EL (cell line): ENCODE data around the gene CXXC1.
"Not testable (repeated sequence)": the region's sequence is repeated elsewhere in the genome, so short reads cannot be mapped to it uniquely, and the experiment has no call there.

Experiments used
- DNase-seq: peaks from one replicate; pipeline ENCODE4 v3.0.0-alpha.2; 2016

CXXC1 gene

GRCh38 chr18:50273203-50274043, 14.1 kb downstream of the CXXC1 start:
- DNase-seq, result no peak

- no peak for DNase-seq
These were observed 14.9 kb downstream of the CXXC1 start for GRCh38 chr18:50272568-50272967.

GRCh38 chr18:50268022-50268747, 19.3 kb downstream of the CXXC1 start:
- DNase-seq, result peak; percentile 44

- DNase-seq, result peak; percentile 87
These were observed 21.2 kb downstream of the CXXC1 start, which contains the start of gene CFAP53 for GRCh38 chr18:50266248-50266704. Gene CFAP53, minus strand, starts transcription at chr18:50266495. Its CDS starts 91 bp downstream, at chr18:50266404.

GRCh38 chr18:50262977-50263376, 24.5 kb downstream of the CXXC1 start:
- DNase-seq, result no peak

- DNase-seq, result no peak
These were observed 36.6 kb downstream of the CXXC1 start for GRCh38 chr18:50250935-50251334.

- DNase-seq, result no peak
These were observed 37.9 kb downstream of the CXXC1 start for GRCh38 chr18:50249576-50249975.

DNA sequence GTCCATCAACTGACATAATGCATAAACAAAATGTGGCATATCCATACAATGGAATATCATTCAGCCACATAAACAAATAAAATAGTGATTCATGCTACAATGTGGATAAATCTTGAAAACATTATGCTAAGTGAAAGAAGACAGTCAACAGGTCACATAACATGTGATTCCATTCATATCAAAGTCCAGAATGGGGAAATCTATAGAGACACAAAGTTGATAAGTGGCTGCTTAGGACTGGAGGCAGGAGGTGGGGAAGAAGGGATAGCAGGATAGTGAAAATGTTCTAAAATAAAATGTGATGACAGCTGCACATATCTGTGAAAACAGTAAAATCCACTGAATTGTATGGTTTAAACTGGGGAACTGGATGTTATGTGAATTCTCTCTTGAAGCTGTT, 39.9 kb downstream of the CXXC1 start:
- no peak for DNase-seq

GRCh38 chr18:50241768-50242167, 45.7 kb downstream of the CXXC1 start:
- not testable (repeated sequence) for DNase-seq

- DNase-seq, result peak; percentile 1
These were observed 47.4 kb downstream of the CXXC1 start for GRCh38 chr18:50240080-50240563.

DNA sequence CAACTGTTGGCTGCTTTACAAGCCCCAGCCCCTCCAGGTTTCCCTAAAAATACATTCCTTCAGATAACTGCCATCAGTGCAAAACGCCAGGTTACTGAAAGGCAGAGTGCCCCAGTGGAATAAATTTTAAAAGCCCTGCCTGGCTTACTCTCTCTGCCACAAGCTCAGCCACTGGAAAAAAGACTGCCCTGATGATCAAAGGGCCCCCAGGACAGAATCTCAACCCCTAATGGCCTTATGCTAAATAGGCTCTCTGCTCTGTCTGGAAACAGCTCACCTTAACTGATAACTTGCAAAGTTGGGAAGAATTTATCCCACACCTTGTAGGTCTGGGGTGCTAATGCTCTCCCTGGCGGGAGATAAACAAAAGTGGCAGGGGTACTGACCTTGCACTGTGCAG, 55.1 kb downstream of the CXXC1 start:
- no peak for DNase-seq
